Hepatocyte (in vitro differentiated cells): Measurements from ENCODE around the gene ADAMTS20. TPM values are rescaled to one million over a fixed set of nuclear protein-coding genes. Genes with fewer than 3 reads are reported as not detected.

ENCODE experiments used
- DNase-seq: peaks from one replicate; pipeline ENCODE4 v3.0.0-alpha.2; 2016; ENCODE audit warnings: low spot score
- H2AFZ ChIP-seq: fragments of 200-600 bp; sonication (generic); 2 replicates; pipeline ENCODE4 v1.6.0; 2016; ENCODE audit warnings: antibody characterized with exemption, mild to moderate bottlenecking
- H3K27ac ChIP-seq: fragments of 200-600 bp; sonication (generic); 2 replicates; pipeline ENCODE4 v1.5.1; 2016; ENCODE audit warnings: mild to moderate bottlenecking
- H3K27me3 ChIP-seq: fragments of 200-600 bp; sonication (generic); 2 replicates; pipeline ENCODE4 v1.6.1; 2016
- H3K36me3 ChIP-seq: fragments of 200-600 bp; sonication (generic); replicated peaks from 2 replicates; pipeline ENCODE4 v1.5.1; 2016; ENCODE audit warnings: low read depth; ENCODE audit not compliant: insufficient read depth
- H3K4me1 ChIP-seq: fragments of 200-600 bp; sonication (generic); 2 replicates; pipeline ENCODE4 v1.5.1; 2016; ENCODE audit warnings: mild to moderate bottlenecking, moderate library complexity; ENCODE audit not compliant: insufficient read depth
- H3K4me2 ChIP-seq: fragments of 200-600 bp; sonication (generic); 2 replicates; pipeline ENCODE4 v1.6.0; 2016
- H3K4me3 ChIP-seq: fragments of 200-600 bp; sonication (generic); 2 replicates; pipeline ENCODE4 v1.5.1; 2016; ENCODE audit warnings: mild to moderate bottlenecking
- H3K79me2 ChIP-seq: fragments of 200-600 bp; sonication (generic); 2 replicates; pipeline ENCODE4 v1.6.0; 2017; ENCODE audit warnings: mild to moderate bottlenecking
- H3K9me2 ChIP-seq: fragments of 200-600 bp; sonication (generic); replicated peaks from 2 replicates; pipeline ENCODE4 v1.6.0; 2017; ENCODE audit warnings: mild to moderate bottlenecking; ENCODE audit not compliant: insufficient read depth
- H3K9me3 ChIP-seq: fragments of 200-600 bp; sonication (generic); 2 replicates; pipeline ENCODE4 v1.5.1; 2016; ENCODE audit warnings: low read depth, mild to moderate bottlenecking
- H4K20me1 ChIP-seq: fragments of 200-600 bp; sonication (generic); 2 replicates; pipeline ENCODE4 v1.6.0; 2016; ENCODE audit warnings: mild to moderate bottlenecking; ENCODE audit not compliant: insufficient read depth, poor library complexity, severe bottlenecking
- CTCF ChIP-seq: fragments of 200-600 bp; sonication (generic); IDR thresholded peaks from 2 replicates; pipeline ENCODE4 v1.5.1; 2016; ENCODE audit warnings: antibody characterized with exemption, mild to moderate bottlenecking; ENCODE audit not compliant: poor library complexity
- EZH2 ChIP-seq: fragments of 200-600 bp; sonication (generic); IDR thresholded peaks from 2 replicates; pipeline ENCODE4 v1.6.1; 2016; ENCODE audit warnings: antibody characterized with exemption, mild to moderate bottlenecking, borderline replicate concordance
- EZH2phosphoT487 ChIP-seq: fragments of 200-600 bp; sonication (generic); IDR thresholded peaks from one replicate; pipeline ENCODE4 v1.6.1; 2018; ENCODE audit warnings: antibody characterized with exemption, mild to moderate bottlenecking, low read depth, moderate library complexity; ENCODE audit not compliant: unreplicated experiment, severe bottlenecking
- WGBS: methylation state at CpG from one replicate; pipeline ENCODE4 v1.1.6; 2016; ENCODE audit warnings: low lambda C conversion rate; ENCODE audit errors: missing lambda C conversion rate; 5-methylcytosine and 5-hydroxymethylcytosine counted together
- polyA plus RNA-seq: library from polyadenylated mRNA; unstranded; fragments of >200 nt; fragmentation: Nextera tagmentation; extraction: Ambion mirVana; gene quantifications from 2 replicates; pipeline ENCODE4 v1.2.1, GENCODE V29; 2016
- total RNA-seq: library from RNA; depleted of rRNA; stranded (reverse); fragments of >200 nt; gene quantifications from 2 replicates; pipeline ENCODE4 v1.2.3, GENCODE V29; 2014

ADAMTS20 gene
- total and polyA plus RNA-seq, 2 experiments from 2014 or later: 0.47 to 1.2 TPM

GRCh38 chr12:43402436-43402835 is 149.6 kb downstream of the ADAMTS20 start:
- TF ChIP-seq CTCF (no peak), EZH2 (no peak), EZH2phosphoT487 (no peak)
- H3K27me3 ChIP-seq: no peaks in the 10 kb centered on the region
- no peaks in the 10 kb centered on the region for H4K20me1 ChIP-seq
- DNase-seq: no peak
- no peaks in the 10 kb centered on the region for H3K79me2 ChIP-seq
- no peak overlapping the region for H3K27ac ChIP-seq
- H3K9me3 ChIP-seq: no peaks in the 10 kb centered on the region
- no peaks in the 10 kb centered on the region for H3K36me3 ChIP-seq
- H2AFZ ChIP-seq: peak overlapping the region; percentile 9
- H3K9me2 ChIP-seq: no peaks in the 10 kb centered on the region
- H3K4me3 ChIP-seq: no peak overlapping the region
- no peak overlapping the region for H3K4me2 ChIP-seq
- no peaks in the 10 kb centered on the region for H3K4me1 ChIP-seq

- H3K27ac ChIP-seq: no peak overlapping the region
- H3K4me1 ChIP-seq: no peaks in the 10 kb centered on the region
- TF ChIP-seq EZH2 (no peak), EZH2phosphoT487 (no peak), CTCF (no peak)
- no peaks in the 10 kb centered on the region for H3K36me3 ChIP-seq
- no peak overlapping the region for H2AFZ ChIP-seq
- no peak overlapping the region for H3K4me3 ChIP-seq
- no peaks in the 10 kb centered on the region for H3K27me3 ChIP-seq
- no peaks in the 10 kb centered on the region for H3K9me3 ChIP-seq
- no peaks in the 10 kb centered on the region for H4K20me1 ChIP-seq
- no peak for DNase-seq
- H3K79me2 ChIP-seq: no peaks in the 10 kb centered on the region
- H3K9me2 ChIP-seq: no peaks in the 10 kb centered on the region
- WGBS: 41% methylated on average over 1 of the region's 1 CpG
- no peak overlapping the region for H3K4me2 ChIP-seq
Measured at GRCh38 chr12:43401096-43401495, 150.9 kb downstream of the ADAMTS20 start.

GRCh38 chr12:43396671-43397070 is 155.3 kb downstream of the ADAMTS20 start:
- Histone ChIP-seq H3K27me3 (no peaks in the 10 kb centered on the region), H3K4me1 (no peaks in the 10 kb centered on the region), H3K9me3 (no peaks in the 10 kb centered on the region), H3K9me2 (no peaks in the 10 kb centered on the region), H2AFZ (no peak overlapping the region), H3K27ac (no peak overlapping the region), H3K36me3 (no peaks in the 10 kb centered on the region), H3K4me3 (no peak overlapping the region), H3K4me2 (no peak overlapping the region), H3K79me2 (no peaks in the 10 kb centered on the region), H4K20me1 (no peaks in the 10 kb centered on the region)
- no peak for TF ChIP-seq EZH2
- TF ChIP-seq EZH2phosphoT487: no peak
- TF ChIP-seq CTCF: no peak
- WGBS: 91% methylated on average over 5 of the region's 5 CpGs
- DNase-seq: no peak

GRCh38 chr12:43392116-43392515 is 159.9 kb downstream of the ADAMTS20 start:
- Histone ChIP-seq H3K9me3 (no peaks in the 10 kb centered on the region), H3K4me1 (no peaks in the 10 kb centered on the region), H3K36me3 (no peaks in the 10 kb centered on the region), H4K20me1 (no peaks in the 10 kb centered on the region), H3K9me2 (no peaks in the 10 kb centered on the region), H3K27ac (no peak overlapping the region), H3K4me2 (no peak overlapping the region), H3K27me3 (no peaks in the 10 kb centered on the region), H2AFZ (no peak overlapping the region), H3K79me2 (no peaks in the 10 kb centered on the region), H3K4me3 (no peak overlapping the region)
- TF ChIP-seq EZH2phosphoT487 (no peak), CTCF (no peak), EZH2 (no peak)
- 85% methylated on average over 2 of the region's 2 CpGs for WGBS
- no peak for DNase-seq
